HepG2 (cell line): ENCODE results near the gene LAG3. TPM values are rescaled to one million over a fixed set of nuclear protein-coding genes. Genes with fewer than 3 reads are reported as not detected.

Experiments used
- ATAC-seq: fragments of 200-7000 bp; cut with Tn5 transposase; 3 replicates; pipeline ENCODE4 v1.9.1; 2020; ENCODE audit warnings: mild to moderate bottlenecking, moderate library complexity
- BruUV-seq: library from RNA; stranded (reverse); fragments of 400-500 nt; replicated peaks from 2 replicates; lab custom pipeline; 2021; lab: Mats Ljungman, UMichigan
- CTCF ChIA-PET: fragments of 300-600 bp; formaldehyde crosslinking; extraction: SDS; loops from one replicate; lab custom pipeline; 2021; ENCODE audit warnings: low total read pairs, inconsistent platforms, low intra/inter-chr PET ratio; lab: Yijun Ruan, JAX
- POLR2A ChIA-PET: fragments of 350-600 bp; sonication (Branson Sonifier 250); formaldehyde crosslinking; loops from one replicate; lab custom pipeline; 2020; ENCODE audit warnings: antibody characterized with exemption, inconsistent platforms; lab: Yijun Ruan, JAX
- DNase-seq: peaks from one replicate; pipeline ENCODE4 v3.0.0-alpha.2; 2015; ENCODE audit warnings: low spot score
- FAIRE-seq: peaks from 3 replicates; lab custom pipeline; 2011; peaks lifted over from hg19 to GRCh38; lab: Jason Lieb, UNC
- H2AFZ ChIP-seq: one replicate; pipeline ENCODE4 v1.6.1; 2011; ENCODE audit warnings: low read length, inconsistent platforms
- H3K27ac ChIP-seq: fragments of 300-600 bp; 3 replicates; pipeline ENCODE4 v1.8.0; 2011; ENCODE audit warnings: mixed run types, mild to moderate bottlenecking, mixed read lengths, low read length, inconsistent platforms; ENCODE audit not compliant: insufficient read depth; ENCODE audit errors: extremely low read length
- H3K27me3 ChIP-seq, 2 experiments: fragments of 200-600 bp in 1 of 2; 2 replicates in 1 of 2; 3 replicates in 1 of 2; pipeline versions ENCODE4 v1.6.0 to v1.8.0; 2011; ENCODE audit warnings: low read length in 2 of 2, mild to moderate bottlenecking in 2 of 2, moderate library complexity in 2 of 2, inconsistent platforms in 1 of 2; ENCODE audit not compliant: insufficient read depth in 2 of 2, control insufficient read depth in 1 of 2
- H3K36me3 ChIP-seq, 2 experiments: fragments of 200-600 bp in 1 of 2; replicated peaks in 1 of 2; 2 replicates in 1 of 2; 3 replicates in 1 of 2; pipeline versions ENCODE4 v1.5.1 to v1.8.0; 2011; ENCODE audit warnings: low read length in 2 of 2, inconsistent platforms in 1 of 2; ENCODE audit not compliant: insufficient read depth in 2 of 2, control insufficient read depth in 1 of 2
- H3K4me1 ChIP-seq: 2 replicates; pipeline ENCODE4 v1.5.1; 2012; ENCODE audit warnings: low read length, inconsistent platforms; ENCODE audit not compliant: insufficient read depth
- H3K4me2 ChIP-seq: 2 replicates; pipeline ENCODE4 v1.6.0; 2011; ENCODE audit warnings: low read depth, low read length, inconsistent platforms
- H3K4me3 ChIP-seq, 3 experiments: fragments of 200-600 bp in 1 of 3; sonication (generic), shearing (Covaris generic) in 1 of 3; replicated peaks in 1 of 3; 2 replicates each; pipeline ENCODE4 v1.5.1; 2011 to 2016; ENCODE audit warnings: low read length in 3 of 3, inconsistent platforms in 2 of 3, low read depth in 2 of 3, mild to moderate bottlenecking in 2 of 3, control low read depth in 1 of 3, mixed read lengths in 1 of 3; ENCODE audit not compliant: insufficient read depth in 1 of 3
- H3K79me2 ChIP-seq: one replicate; pipeline ENCODE4 v1.6.1; 2011; ENCODE audit warnings: low read length, inconsistent platforms; ENCODE audit not compliant: insufficient read depth
- H3K9ac ChIP-seq: 2 replicates; pipeline ENCODE4 v1.6.0; 2011; ENCODE audit warnings: mild to moderate bottlenecking, low read depth, low read length, inconsistent platforms; ENCODE audit not compliant: insufficient read depth
- H3K9me3 ChIP-seq: 2 replicates; pipeline ENCODE4 v1.5.1; 2012; ENCODE audit warnings: mild to moderate bottlenecking, low read length
- H4K20me1 ChIP-seq: 2 replicates; pipeline ENCODE4 v1.6.0; 2011; ENCODE audit warnings: inconsistent platforms, mild to moderate bottlenecking, low read length, moderate library complexity; ENCODE audit not compliant: insufficient read depth
- GFI1 ChIP-seq: sonication (generic); formaldehyde crosslinking; IDR thresholded peaks from 2 replicates; pipeline ENCODE4 v1.5.0; 2020; ENCODE audit warnings: missing genetic modification reagents, mild to moderate bottlenecking, borderline replicate concordance
- KDM5A ChIP-seq: fragments of 200-600 bp; sonication (generic); IDR thresholded peaks from 2 replicates; pipeline ENCODE4 v1.7.0; 2018; ENCODE audit warnings: antibody characterized with exemption, mild to moderate bottlenecking, low read length, borderline replicate concordance
- NFYB ChIP-seq: sonication (generic); formaldehyde crosslinking; IDR thresholded peaks from 2 replicates; pipeline ENCODE4 v1.4.0; 2020; ENCODE audit warnings: missing genetic modification reagents
- POLR2AphosphoS2 ChIP-seq: IDR thresholded peaks from 2 replicates; pipeline ENCODE4 v1.6.1; 2011; ENCODE audit warnings: low read depth, low read length, improper control_type of control experiment
- PPARG ChIP-seq: conservative IDR thresholded peaks from 2 replicates; pipeline ENCODE4 v1.6.1; 2016; ENCODE audit warnings: missing biosample characterization, missing genetic modification reagents
- RFX3 ChIP-seq: IDR thresholded peaks from 2 replicates; pipeline ENCODE4 v1.6.1; 2016; ENCODE audit warnings: missing biosample characterization, missing genetic modification reagents
- UBTF ChIP-seq: sonication (generic); formaldehyde crosslinking; IDR thresholded peaks from 2 replicates; pipeline ENCODE4 v1.4.0; 2020; ENCODE audit warnings: mild to moderate bottlenecking, missing genetic modification reagents
- WIZ ChIP-seq: sonication (generic); formaldehyde crosslinking; IDR thresholded peaks from 2 replicates; pipeline ENCODE4 v1.5.1; 2020; ENCODE audit warnings: mild to moderate bottlenecking, missing genetic modification reagents
- ZBTB21 ChIP-seq: sonication (generic); formaldehyde crosslinking; IDR thresholded peaks from 2 replicates; pipeline ENCODE4 v1.4.0; 2020; ENCODE audit warnings: missing genetic modification reagents
- ZBTB4 ChIP-seq: sonication (generic); formaldehyde crosslinking; IDR thresholded peaks from 2 replicates; pipeline ENCODE4 v1.4.0; 2020; ENCODE audit warnings: missing genetic modification reagents, mild to moderate bottlenecking, borderline replicate concordance
- ZNF235 ChIP-seq: sonication (generic); formaldehyde crosslinking; IDR thresholded peaks from 2 replicates; pipeline ENCODE4 v1.8.1; 2023; ENCODE audit warnings: mild to moderate bottlenecking, missing genetic modification reagents, borderline replicate concordance
- ZNF260 ChIP-seq: sonication (generic); formaldehyde crosslinking; IDR thresholded peaks from 2 replicates; pipeline ENCODE4 v1.4.0; 2020; ENCODE audit warnings: missing genetic modification reagents, low read depth, mild to moderate bottlenecking, borderline replicate concordance
- ZNF264 ChIP-seq: sonication (generic); formaldehyde crosslinking; IDR thresholded peaks from 2 replicates; pipeline ENCODE4 v1.4.0; 2020; ENCODE audit warnings: missing genetic modification reagents
- ZNF33B ChIP-seq: sonication (generic); formaldehyde crosslinking; IDR thresholded peaks from 2 replicates; pipeline ENCODE4 v1.5.1; 2020; ENCODE audit warnings: mild to moderate bottlenecking, missing genetic modification reagents
- ZNF558 ChIP-seq: sonication (generic); formaldehyde crosslinking; IDR thresholded peaks from 2 replicates; pipeline ENCODE4 v1.9.0; 2022; ENCODE audit warnings: mild to moderate bottlenecking, missing genetic modification reagents, borderline replicate concordance
- ZNF691 ChIP-seq: sonication (generic); formaldehyde crosslinking; IDR thresholded peaks from 2 replicates; pipeline ENCODE4 v1.4.0; 2020; ENCODE audit warnings: missing genetic modification reagents, low read depth, mild to moderate bottlenecking, borderline replicate concordance
- ZNF879 ChIP-seq: sonication (generic); formaldehyde crosslinking; IDR thresholded peaks from 2 replicates; pipeline ENCODE4 v1.8.1; 2023; ENCODE audit warnings: missing genetic modification reagents
- WGBS: methylation state at CpG from one replicate; pipeline ENCODE4 v1.1.6; 2017; ENCODE audit warnings: low lambda C conversion rate; 5-methylcytosine and 5-hydroxymethylcytosine counted together
- in situ Hi-C: cut with HindIII; loops from 2 replicates; pipeline ENCODE4 v1.10.0; 2017; ENCODE audit warnings: low pct_unique_long_range_greater_than_20kb; ENCODE audit not compliant: extremely low pct_ligation_motif_present
- intact Hi-C: fragments of 100-400 bp; cut with micrococcal nuclease; formaldehyde crosslinking; loops from one replicate; pipeline ENCODE4 v1.10.0; 2022; ENCODE audit not compliant: unreplicated experiment
- polyA plus RNA-seq, 8 experiments: library from polyadenylated mRNA; depleted of rRNA in 3 of 8; stranded (reverse) in 7 of 8; unstranded in 1 of 8; fragments of >200 nt; fragmentation: Illumina TruSeq in 4 of 8; extraction: Trizol in 4 of 8; gene quantifications; 2 replicates each; pipeline versions ENCODE4 v1.2.1 to v1.2.3, GENCODE V29; 2011 to 2016; ENCODE audit warnings: low read depth in 4 of 8, missing spikeins in 1 of 8, mixed read lengths in 1 of 8; ENCODE audit not compliant: insufficient read depth in 1 of 8
- total RNA-seq, 5 experiments: library from RNA; depleted of rRNA; stranded (reverse); fragments of >200 nt; fragmentation: Illumina TruSeq; extraction: Trizol; gene quantifications; 2 replicates each; pipeline ENCODE4 v1.2.3, GENCODE V29; 2016; ENCODE audit warnings: low read depth in 1 of 5

LAG3 gene
- total and polyA plus RNA-seq, 2 of the 13 experiments (the other 11 are each of a cell fraction or from before 2014, with no cell fraction given): 0.11 to 0.26 TPM

GRCh38 chr12:6750506-6750905 lies 21.8 kb upstream of the LAG3 start (continued):
- no peak for TF ChIP-seq ZNF558 (CRISPR knock-in tag)
- no peak for TF ChIP-seq ZNF260 (CRISPR knock-in tag)
- no peak for TF ChIP-seq NFYB (CRISPR knock-in tag)
- TF ChIP-seq GFI1 (CRISPR knock-in tag): no peak
- TF ChIP-seq ZNF264: no peak

- H3K27ac ChIP-seq: peak overlapping the region; percentile 96
- FAIRE-seq: no peak
- no peaks in the 10 kb centered on the region for H3K27me3 ChIP-seq
- BruUV-seq: no TSS peak
- ChIA-PET POLR2A (interaction anchor here (1.1 to 3.8 kb wide), 12 partner anchors 17 to 138 kb away, joined by 3 to 162 read pairs (median 18); partner anchors contain the start of genes CD4, CDCA3, COPS7A and GPR162), CTCF (interaction anchor here (3.5 to 4.4 kb wide), 2 partner anchors 27 to 74 kb away, joined by 34 to 54 read pairs; no protein-coding TSS in a partner anchor)
- no peaks in the 10 kb centered on the region for H3K9me3 ChIP-seq
- H3K36me3 ChIP-seq: peaks cover 31 to 47% of the 10 kb centered on the region in 2 experiments
- WGBS: 98% methylated on average over 7 of the region's 7 CpGs
- H3K4me3 ChIP-seq: peak overlapping the region; percentile 73 to 99 (median 97); a peak in 5 of 6 replicates
- intact Hi-C loops: loop anchor here (2.0 kb wide), 2 partner anchors 17 to 63 kb away; partner anchors contain the start of gene ZNF384
- 0 out of 2 replicates have a peak, but pooled peaks cover 6% of the 10 kb centered on the region for H4K20me1 ChIP-seq
- H3K9ac ChIP-seq: peak overlapping the region; percentile 96
- peak overlapping the region; percentile 98 for H3K4me2 ChIP-seq
- no peak for DNase-seq
- ATAC-seq: no peak
- H2AFZ ChIP-seq: no peak overlapping the region
- in situ Hi-C loops: loop anchor here (5.0 kb wide), 1 partner anchor 76 kb away; the partner anchor contains the start of gene P3H3
- H3K79me2 ChIP-seq: peaks cover 21% of the 10 kb centered on the region
- peaks cover 28% of the 10 kb centered on the region for H3K4me1 ChIP-seq
- TF ChIP-seq WIZ: no peak
- no peak for TF ChIP-seq KDM5A
- no peak for TF ChIP-seq ZNF691 (CRISPR knock-in tag)
- 0 out of 2 replicates have a peak, but pooled peaks have one; percentile 25 for TF ChIP-seq UBTF (CRISPR knock-in tag)
- TF ChIP-seq ZBTB21 (CRISPR knock-in tag): no peak
- TF ChIP-seq ZNF33B (CRISPR knock-in tag): no peak
- TF ChIP-seq RFX3 (CRISPR knock-in tag): no peak
- TF ChIP-seq ZBTB4 (CRISPR knock-in tag): 0 out of 2 replicates have a peak, but pooled peaks have one; percentile 32
- no peak for TF ChIP-seq ZNF260 (CRISPR knock-in tag)
- no peak for TF ChIP-seq POLR2AphosphoS2
- TF ChIP-seq ZNF235: no peak
- TF ChIP-seq ZNF879 (CRISPR knock-in tag): no peak
- no peak for TF ChIP-seq PPARG (CRISPR knock-in tag)
These were observed 20.6 kb upstream of the LAG3 start for GRCh38 chr12:6751767-6752166.
